HG03135 (cell line): Measurements from ENCODE around the gene UBASH3A.

Experiments used
- ATAC-seq: cut with Tn5 transposase; IDR thresholded peaks from one replicate; pipeline ENCODE4 v1.9.1; 2021; ENCODE audit warnings: mild to moderate bottlenecking, moderate library complexity; ENCODE audit not compliant: unreplicated experiment

Gene UBASH3A, protein sequence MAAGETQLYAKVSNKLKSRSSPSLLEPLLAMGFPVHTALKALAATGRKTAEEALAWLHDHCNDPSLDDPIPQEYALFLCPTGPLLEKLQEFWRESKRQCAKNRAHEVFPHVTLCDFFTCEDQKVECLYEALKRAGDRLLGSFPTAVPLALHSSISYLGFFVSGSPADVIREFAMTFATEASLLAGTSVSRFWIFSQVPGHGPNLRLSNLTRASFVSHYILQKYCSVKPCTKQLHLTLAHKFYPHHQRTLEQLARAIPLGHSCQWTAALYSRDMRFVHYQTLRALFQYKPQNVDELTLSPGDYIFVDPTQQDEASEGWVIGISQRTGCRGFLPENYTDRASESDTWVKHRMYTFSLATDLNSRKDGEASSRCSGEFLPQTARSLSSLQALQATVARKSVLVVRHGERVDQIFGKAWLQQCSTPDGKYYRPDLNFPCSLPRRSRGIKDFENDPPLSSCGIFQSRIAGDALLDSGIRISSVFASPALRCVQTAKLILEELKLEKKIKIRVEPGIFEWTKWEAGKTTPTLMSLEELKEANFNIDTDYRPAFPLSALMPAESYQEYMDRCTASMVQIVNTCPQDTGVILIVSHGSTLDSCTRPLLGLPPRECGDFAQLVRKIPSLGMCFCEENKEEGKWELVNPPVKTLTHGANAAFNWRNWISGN

DNA sequence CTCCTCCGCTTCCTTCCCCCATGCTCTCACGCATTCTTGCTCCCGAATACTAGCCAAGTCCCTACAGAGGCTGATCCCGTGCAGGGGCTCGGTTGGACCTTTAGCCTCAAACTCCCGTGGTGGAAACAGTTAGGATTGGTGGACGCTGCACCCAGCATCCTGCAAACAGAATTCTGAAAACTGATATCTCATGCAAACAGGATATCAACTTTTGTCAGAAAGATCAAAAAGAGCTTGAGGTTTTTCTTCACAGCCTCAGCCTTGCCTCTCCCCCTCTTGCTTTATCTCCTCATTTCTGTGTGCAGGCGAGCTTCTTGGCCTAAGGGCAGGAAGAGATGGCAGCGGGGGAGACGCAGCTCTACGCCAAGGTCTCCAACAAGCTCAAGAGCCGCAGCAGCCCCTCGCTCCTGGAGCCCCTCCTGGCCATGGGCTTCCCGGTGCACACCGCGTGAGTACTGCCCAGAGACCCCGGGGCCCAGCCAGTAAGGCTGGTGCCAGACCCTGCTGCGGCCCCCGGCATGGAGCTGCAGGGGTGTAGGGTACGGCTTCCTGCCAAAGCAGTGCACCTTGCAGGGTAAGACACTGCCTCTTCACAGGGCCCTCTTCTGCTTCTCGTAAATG is at the start of gene UBASH3A:
UBASH3A (plus strand) TSS at position 292 of the 621 bp plus-strand sequence; CDS start at position 336, 44 bp downstream.
- no peak for ATAC-seq

DNA sequence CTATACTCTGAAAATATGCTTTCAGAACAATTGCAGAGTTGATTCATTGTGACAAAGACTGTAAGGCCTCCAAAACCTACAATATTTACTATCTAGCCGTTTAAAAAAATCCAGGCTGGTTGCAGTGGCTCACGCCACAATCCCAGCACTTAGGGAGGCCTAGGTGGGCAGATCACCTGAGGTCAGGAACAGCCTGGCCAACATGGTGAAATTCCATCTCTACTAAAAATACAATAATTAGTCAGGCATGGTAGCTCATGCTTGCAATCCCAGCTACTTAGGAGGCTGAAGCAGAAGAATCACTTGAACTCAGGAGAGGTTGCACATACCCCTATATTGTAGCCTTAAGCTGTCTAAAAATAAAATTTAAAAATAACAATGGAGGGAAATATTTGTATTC is 47.7 kb upstream of the UBASH3A start:
- ATAC-seq: no peak

DNA sequence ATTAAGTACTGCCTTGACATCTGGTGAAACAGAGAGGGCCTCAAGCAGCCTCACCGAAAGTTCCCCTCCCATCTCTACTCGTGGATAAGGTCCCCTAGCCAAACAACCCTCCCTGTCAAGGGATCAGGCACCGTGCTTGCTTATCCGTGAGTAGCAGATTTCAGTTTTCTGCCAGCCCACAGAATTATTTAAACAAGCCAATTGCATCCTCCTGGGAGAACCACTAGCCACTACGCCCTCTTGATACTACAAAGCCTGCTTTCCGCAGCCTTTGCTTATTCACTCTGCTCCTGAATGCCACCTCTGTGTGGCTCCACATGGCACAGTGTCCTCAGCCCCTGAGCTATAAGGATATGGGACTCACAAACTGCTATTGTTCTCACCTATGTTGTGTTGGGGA is 47.1 kb upstream of the UBASH3A start:
- no peak for ATAC-seq

DNA sequence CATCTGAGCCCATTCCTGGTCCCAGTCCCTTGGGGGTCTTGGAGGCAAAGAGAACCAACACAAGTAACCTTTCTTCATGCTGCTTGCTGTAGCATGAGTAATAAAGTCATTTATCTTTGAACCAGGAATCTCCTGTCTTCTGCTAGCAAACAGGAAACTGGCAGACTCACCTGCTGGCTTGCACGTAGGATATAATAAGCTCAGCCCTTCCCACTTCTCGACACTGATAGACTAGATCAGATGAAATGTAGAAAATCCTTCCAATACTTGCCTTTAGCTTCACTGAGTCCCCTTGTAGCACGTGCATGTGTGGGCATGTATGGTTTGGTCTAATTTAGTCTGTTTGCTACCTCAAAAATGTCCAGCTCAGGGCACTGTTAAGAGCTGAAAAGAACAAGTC is 46.4 kb upstream of the UBASH3A start:
- ATAC-seq: no peak

DNA sequence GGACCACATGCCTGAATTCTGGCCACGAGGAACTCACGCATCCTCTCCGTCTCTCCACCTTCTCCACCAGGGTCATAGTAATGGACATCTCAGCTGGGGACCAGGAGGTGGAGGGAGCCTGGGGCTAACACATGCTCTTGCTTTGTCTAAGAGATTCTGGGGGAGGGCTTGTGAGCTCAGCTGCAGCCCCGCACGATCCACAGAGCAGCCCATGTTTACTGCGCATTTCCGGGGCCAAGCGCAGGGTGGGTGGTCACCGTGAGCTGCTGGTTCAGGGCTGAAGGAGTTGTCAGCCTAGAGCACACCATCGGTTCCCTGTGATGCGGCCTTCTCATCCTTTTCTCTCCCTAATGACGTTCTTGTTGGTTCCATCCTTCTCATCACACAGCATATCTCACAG is 45.4 kb upstream of the UBASH3A start:
- no peak for ATAC-seq

DNA sequence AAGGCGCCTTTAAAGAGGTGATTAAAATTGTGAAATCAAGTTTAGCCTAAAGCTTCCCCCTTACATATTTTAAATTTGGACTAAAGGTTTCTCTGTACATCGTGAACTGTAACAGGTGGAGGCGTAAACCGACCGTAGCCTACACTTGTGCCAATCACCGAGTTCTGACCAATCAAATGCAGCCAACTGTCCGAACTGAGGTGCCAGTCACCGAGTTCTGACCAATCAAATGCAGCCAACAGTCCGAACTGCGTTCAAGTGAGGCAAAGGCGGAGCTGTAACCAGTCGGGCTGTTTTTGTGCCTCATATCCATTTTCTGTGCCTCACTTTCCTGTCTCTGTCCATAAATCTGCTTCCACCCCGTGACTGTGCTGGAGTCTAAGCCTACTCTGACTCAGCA is 44.8 kb upstream of the UBASH3A start:
- no peak for ATAC-seq

DNA sequence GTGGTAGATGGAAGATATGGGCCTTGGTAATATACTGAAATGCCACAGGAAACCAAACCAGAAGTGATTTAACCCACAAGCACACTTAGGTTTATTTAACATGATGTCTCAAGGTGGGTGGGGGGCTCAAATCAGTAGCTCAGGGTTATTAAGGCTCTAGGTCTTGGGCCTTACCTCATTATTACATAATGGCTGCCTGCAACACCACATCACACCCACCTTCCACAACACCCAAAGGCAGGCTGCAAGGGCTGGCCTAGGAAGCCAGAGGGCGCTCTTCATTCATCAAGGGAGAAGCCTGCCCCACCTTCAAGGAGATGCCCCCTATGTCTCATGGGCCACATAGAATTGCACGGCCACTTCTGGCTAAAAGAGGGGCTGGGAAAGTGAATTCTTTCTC is 43.4 kb upstream of the UBASH3A start:
- no peak for ATAC-seq

DNA sequence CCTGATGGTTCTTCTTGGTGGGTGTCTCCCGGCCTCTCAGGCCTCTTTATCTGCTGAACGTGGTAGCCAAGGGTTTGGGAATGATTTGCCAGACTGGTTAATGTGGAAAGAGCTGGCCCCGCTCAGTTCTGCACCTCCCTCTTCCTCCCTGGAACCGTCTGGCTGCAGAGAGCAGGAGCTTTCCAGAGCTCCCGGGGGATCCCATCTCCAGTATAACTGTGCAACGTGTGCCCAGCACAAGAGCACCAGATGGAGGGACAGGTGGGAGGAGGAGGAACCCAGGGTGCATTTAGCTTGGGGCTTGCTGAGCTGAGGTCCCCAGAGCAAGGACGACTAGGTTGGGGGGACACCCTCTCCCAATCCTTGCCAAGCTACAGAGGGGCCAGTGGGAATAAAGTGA is 42.4 kb upstream of the UBASH3A start:
- no peak for ATAC-seq

DNA sequence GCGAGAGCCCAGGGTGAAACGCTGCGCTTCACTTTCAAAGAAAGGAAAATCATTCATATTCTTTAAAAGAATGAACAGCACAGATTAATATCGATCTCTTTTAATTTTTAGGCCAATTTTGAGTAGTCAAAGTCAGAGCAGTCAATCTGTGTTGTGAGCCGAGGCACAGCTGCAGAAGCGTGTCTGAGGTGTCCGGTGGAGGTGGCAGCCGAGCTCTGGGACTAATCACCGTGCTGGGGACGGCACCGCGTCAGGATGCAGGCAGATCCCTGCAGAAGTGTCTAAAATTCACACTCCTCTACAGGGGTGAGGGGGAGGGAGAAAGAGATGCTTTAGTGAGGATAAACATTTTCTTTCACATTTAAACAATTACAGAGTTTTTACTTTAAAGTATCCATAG is 41.5 kb upstream of the UBASH3A start:
- ATAC-seq: no peak

DNA sequence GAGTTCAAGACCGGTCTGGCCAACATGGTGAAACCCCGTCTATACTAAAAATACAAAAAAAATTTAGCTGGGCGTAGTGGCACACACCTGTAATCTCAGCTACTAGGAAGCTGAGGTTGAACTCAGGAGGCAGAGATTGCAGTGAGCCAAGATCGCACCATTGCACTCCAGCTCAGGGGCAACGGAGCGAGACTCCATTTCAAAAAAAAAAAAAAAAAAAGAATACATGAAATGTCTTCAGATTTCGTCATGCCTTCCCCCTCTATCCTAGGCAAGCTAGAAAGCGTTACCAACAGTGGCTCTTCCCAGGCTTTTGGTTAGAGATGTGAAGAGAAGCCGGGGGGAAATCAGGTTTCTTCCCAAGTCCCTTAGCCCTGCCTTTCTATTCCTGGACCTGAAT is 41.0 kb upstream of the UBASH3A start:
- ATAC-seq: no peak

DNA sequence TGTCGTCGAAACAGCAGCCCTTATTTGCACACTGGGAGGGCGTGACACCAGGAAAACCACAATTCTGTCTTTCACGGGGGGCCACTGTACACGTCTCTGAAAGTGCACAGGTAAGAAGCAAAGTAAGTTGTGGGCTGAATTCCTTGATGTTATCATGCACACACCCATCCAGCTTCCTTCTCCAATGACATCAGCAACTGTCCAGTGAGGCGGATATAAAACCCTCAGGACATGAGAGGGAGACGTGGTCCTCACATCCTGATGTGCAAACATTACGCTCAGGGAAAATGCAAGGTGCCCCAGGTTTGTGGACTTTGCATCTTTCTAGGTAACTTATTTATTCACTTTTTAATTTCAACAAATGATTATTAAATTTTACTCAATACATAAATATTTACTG is 40.4 kb upstream of the UBASH3A start:
- ATAC-seq: no peak

DNA sequence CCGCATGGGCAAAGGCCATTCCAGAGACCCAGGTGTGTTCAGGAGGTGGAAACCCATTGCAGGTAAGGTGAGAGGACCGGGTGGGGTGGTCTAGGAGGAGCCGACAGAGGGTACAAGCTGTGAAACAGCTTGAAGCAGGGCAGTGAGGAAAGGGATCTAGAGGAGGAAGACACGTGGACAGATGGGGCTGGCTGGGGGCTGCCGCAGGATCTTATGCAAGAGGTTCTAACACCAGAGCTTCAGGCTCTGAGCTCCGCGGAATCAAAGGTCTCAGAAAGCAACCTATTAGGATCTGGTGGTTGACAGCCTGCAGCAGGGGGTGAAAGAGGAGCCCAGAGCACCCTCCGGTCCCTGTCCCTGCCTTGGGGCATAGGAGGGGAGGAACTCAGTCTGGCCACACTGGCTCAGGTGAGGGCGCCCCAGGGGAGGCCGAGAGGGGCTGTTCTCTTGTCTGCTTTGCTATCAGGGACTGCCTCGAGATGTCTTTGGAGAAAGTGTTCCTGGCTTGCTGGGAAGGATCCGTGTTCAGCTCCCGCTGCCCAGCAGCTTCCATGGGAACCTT is 39.3 kb upstream of the UBASH3A start:
- no peak for ATAC-seq

DNA sequence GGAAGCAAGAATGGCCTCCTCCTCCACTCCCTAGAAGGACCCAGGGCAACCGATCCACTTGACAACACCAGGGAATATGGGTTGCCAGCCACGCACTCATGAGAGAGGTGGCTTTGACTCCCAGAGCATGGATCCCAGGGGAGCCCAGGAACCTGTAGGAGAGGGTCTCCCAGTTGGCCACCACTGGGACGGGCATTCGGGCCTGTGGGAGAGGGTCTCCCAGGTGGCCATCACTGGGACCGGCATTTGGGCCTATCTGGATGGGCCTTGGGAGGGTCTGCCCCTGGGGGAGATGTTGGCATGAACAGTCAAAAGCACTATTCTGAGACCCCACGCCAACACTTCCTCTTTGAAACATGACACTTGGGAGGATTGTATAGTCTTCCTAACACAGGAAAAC is 37.9 kb upstream of the UBASH3A start:
- ATAC-seq: no peak

DNA sequence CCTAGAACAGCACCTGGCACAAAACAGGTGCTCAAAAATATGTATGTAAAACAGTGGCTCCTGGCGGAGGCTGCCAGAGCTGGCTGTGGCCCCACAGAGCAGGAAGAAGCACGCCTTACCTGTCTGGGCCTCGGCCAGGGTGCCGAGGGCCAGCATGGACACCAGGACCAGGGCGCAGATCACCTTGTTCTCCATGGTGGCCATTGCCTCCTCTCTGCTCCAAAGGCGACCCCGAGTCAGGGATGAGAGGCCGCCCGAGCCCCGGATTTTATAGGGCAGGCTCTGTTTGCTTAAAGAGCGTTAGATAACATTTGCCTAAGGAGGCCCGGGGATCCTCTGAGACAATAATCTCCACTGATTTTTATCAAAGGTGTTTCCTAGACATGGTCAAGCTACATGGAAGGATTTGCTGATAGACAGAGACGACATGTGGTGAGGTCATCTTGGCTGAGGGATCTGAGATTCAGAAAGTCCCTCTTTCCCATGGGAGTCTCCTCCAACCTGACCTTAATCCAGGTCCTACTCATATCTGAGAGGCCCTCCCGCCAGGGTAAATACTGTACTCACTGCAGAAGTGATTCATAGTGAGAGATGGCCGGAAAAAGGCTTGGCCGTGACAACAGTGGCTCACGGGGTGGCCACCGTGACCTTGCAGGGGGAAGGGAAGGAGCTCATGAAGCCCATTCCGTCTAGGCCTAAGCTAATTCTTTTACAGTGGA is 37.3 kb upstream of the UBASH3A start, which contains the start of gene TFF1:
TFF1 (minus strand) TSS at position 244 of the 719 bp plus-strand sequence; CDS start at position 204, 40 bp downstream.
- no peak for ATAC-seq

DNA sequence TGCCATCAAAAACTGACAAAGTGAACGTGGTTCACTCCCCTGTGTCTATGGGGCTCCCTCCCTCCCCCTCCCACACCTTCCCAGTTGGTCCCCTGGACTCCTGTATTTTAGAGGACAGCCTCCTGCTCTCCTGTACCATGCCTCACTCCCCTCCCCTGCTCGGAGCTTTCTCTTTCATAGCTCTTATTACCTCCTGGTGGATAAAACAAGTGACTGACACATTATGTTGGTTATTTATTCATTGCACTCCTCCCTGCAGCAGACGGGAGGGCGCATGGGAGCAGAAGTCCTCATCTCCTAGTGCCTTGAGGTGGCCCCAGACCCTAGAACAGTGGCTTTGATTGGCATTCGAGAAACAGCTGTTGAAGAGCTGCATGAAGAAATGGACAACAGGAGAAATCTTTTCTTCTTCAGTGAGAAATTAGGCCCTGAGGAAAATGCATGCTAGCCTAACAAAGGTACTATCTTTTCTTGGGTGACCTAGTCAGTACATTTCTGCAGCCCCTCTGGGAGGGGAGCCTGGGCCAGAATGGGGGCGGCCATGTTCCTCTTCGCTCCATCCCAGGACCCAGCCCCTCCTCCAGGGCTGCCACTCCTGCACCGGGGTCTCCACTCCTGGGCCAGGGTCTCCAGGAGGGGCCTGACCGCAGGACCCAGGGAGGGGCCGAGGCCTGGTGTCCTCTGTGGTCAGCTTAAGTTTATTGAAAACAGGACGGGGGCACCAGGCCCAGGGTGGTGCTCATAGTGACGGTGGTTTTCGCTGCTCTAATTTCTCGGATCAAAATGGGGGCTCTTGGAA is 36.1 kb upstream of the UBASH3A start:
- ATAC-seq: no peak

DNA sequence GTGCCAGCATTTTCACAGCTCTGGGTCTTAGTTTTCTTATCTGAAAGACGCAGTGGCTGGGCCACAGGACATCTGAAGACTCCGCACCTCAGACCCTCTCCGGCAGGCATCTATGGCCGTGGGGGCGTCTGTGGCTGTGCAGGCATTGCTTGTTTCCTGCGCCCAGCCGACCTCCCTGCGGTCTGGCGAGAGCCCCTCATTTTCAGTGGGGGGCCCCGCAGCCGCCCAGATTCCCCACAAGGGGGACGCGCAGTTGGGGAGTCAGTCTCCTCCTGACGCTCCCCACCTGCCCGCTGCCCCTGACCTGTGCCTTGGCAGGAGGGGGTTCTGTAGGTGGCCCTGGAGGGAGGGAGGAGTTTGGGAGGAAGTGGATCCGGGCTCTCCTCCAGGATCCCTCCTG is 33.9 kb upstream of the UBASH3A start:
- no peak for ATAC-seq

DNA sequence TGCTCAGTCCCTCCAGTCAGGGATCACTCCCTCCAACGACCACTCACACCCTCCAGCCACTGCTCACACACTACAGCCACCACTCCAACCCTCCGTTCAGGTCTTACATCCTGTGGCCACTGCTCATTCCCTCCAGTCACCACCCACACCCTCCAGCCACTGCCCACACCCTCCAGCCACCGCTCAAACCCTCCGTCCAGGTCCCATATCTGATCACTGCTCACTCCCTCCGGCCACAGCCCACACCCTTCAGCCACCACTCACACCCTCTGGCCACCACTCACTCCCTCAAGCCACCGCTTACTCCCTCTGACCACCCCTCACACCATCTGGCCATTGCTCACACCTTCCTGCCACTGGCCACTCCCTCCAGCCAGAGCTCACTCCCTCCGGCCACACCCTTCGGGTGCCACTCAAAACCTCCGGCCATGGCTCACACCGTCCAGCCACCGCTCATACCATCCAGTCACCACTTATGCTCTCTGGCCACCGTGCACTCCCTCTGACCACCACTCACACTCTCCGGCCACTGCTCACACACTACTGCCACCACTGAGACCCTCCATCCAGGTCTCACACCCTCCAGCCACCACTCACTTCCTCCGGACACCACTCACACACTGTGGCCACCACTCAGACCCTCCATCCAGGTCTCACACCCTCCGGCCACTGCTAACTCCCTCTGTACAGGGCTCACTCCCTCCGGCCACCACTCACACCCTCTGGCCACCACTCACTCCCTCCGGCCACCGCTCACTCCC is 32.6 kb upstream of the UBASH3A start:
- no peak for ATAC-seq

DNA sequence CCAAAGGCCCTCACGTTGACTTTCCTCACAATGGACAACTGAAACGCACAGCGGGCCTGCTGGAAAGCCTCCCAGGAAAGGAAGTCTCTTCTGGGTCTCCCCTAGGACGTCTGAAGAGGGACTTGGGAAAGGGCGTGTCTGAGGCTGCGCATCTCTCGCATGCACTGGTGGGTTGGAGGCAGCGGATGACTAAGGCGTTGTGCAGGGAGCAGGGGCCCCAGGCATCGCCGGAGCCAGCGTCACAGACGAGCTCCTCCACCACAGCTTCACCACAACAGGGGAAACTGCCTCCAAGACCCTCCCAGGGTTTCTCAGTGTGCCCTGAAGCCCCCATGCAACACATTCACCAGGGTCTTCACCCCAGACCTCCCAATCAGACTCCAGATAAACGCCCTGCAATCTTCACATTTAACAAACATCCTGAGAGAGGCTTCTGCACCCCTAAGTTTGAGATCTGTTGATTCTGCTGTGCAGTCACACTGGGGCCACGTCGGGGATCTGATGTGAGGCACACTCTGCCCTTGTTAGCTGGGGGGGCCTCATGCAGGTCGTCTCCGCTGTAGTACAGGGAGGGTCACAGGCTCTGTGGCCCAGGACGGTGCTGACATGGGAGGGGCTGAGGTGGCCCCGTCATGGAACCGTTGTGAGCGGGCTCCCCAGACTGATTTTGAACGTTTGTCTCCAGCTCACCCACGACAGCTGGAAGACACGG is 30.4 kb upstream of the UBASH3A start:
- no peak for ATAC-seq
